ENCODE measurements around the gene OGFR. TPM values are rescaled to one million over a fixed set of nuclear protein-coding genes. Genes with fewer than 3 reads are reported as not detected.

Gene OGFR
- total RNA-seq, 1 donor from 2014 or later: 96.5 TPM

DNA sequence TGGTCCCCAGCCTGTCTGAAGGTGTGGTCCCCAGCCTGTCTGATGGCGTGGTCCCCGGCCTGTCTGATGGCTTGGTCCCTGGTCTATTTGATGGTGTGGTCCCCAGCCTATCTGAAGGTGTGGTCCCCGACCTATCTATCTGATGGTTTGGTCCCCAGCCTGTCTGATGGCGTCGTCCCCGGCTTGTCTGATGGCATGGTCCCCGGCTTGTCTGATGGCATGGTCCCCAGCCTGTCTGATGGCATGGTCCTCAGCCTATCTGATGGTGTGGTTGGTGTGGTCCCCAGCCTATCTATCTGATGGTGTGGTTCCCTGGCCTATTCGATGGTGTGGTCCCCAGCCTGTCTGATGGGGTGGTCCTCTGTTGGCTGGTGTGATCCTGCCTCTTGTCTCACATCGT is 26.6 kb upstream of the OGFR start:
- Mint-ChIP-seq H3K36me3 (ENCODE audit: low read depth, unreplicated experiment) (no peaks in the 10 kb centered on the region), H3K27ac (ENCODE audit: unreplicated experiment) (no peak overlapping the region), H3K9me3 (ENCODE audit: unreplicated experiment) (no peaks in the 10 kb centered on the region), H3K4me3 (ENCODE audit: unreplicated experiment) (no peak overlapping the region), H3K27me3 (ENCODE audit: low read depth, unreplicated experiment) (peaks cover 30% of the 10 kb centered on the region), H3K4me1 (ENCODE audit: low read depth, unreplicated experiment) (peaks cover 4% of the 10 kb centered on the region)
- FAIRE-seq (no peak), DNase-seq (ENCODE audit: low read depth) (no peak)
- Histone ChIP-seq H3K36me3 (ENCODE audit: insufficient read depth, low read length) (no peaks in the 10 kb centered on the region), H3K9me3 (ENCODE audit: insufficient read depth, low read depth, low read length) (no peaks in the 10 kb centered on the region), H3K27ac (ENCODE audit: low read depth, low read length) (no peak overlapping the region), H3K27me3 (ENCODE audit: insufficient read depth, low read length) (peaks cover 6% of the 10 kb centered on the region), H3K79me2 (ENCODE audit: insufficient read depth, low read length) (no peaks in the 10 kb centered on the region), H3K4me2 (ENCODE audit: low read length) (no peak overlapping the region), H3K4me3 (ENCODE audit: insufficient read depth, low read depth, low read length) (no peak overlapping the region), H2AFZ (ENCODE audit: low read depth, low read length) (no peak overlapping the region), H4K20me1 (ENCODE audit: insufficient read depth, low read length) (no peaks in the 10 kb centered on the region), H3K9ac (ENCODE audit: low read length) (no peak overlapping the region), H3K4me1 (ENCODE audit: insufficient read depth, low read length) (peaks cover 5% of the 10 kb centered on the region)
- TF ChIP-seq, protein P1, sequence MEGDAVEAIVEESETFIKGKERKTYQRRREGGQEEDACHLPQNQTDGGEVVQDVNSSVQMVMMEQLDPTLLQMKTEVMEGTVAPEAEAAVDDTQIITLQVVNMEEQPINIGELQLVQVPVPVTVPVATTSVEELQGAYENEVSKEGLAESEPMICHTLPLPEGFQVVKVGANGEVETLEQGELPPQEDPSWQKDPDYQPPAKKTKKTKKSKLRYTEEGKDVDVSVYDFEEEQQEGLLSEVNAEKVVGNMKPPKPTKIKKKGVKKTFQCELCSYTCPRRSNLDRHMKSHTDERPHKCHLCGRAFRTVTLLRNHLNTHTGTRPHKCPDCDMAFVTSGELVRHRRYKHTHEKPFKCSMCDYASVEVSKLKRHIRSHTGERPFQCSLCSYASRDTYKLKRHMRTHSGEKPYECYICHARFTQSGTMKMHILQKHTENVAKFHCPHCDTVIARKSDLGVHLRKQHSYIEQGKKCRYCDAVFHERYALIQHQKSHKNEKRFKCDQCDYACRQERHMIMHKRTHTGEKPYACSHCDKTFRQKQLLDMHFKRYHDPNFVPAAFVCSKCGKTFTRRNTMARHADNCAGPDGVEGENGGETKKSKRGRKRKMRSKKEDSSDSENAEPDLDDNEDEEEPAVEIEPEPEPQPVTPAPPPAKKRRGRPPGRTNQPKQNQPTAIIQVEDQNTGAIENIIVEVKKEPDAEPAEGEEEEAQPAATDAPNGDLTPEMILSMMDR (IDR thresholded peaks at IDR 0.05; ENCODE audit: insufficient read depth, low read depth, low read length): no peak
- TF ChIP-seq EZH2 (IDR thresholded peaks at IDR 0.05; ENCODE audit: insufficient read depth, low read length): no peak

DNA sequence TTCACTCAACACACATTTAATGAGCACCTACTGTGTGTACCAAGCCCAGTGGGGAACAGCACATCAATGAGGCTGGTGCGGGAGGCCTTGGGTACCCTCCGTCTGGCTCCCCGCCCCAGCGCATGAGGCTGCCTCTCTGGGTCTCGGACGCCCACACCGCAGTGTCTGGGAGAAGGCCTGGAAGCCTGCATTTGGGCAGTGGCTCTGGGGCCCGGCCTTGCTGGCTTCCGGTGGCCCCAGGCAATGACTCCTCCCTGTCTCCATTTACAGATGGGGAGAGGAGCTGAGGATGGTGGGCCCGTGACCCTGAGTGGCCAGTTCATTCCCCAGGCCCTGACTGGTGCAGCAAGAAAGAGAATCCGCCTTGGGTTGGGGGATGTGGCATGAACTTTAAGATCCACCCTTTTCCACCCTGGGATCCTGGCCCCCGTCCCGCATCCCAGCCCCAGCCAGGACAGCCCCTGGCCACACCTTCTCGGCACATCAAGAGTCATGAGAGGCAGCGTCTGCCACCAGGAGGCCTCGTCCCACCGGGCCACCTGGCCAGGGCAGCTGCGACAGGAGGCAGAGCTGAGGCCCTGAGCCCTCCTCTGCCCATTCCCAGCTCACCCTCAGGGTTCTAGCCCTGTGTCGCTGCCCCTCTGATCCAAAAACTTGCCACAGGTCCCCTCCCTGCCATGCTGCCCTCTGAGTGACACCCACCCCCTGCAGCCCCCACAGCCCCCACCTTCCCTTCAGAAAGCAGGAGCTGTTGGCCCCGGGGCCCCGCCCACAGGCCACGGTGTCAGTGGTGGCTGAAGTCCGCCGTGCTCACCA is 25.8 kb upstream of the OGFR start:
- H3K27me3 ChIP-seq (ENCODE audit: insufficient read depth, low read length): peaks cover 4% of the 10 kb centered on the region
- H3K9ac ChIP-seq (ENCODE audit: low read length): no peak overlapping the region
- H3K4me1 Mint-ChIP-seq (ENCODE audit: low read depth, unreplicated experiment): peaks cover 4% of the 10 kb centered on the region
- H3K27me3 Mint-ChIP-seq (ENCODE audit: low read depth, unreplicated experiment): peaks cover 25% of the 10 kb centered on the region
- H3K4me2 ChIP-seq (ENCODE audit: low read length): no peak overlapping the region
- no peaks in the 10 kb centered on the region for H3K9me3 ChIP-seq (ENCODE audit: insufficient read depth, low read depth, low read length)
- no peaks in the 10 kb centered on the region for H3K9me3 Mint-ChIP-seq (ENCODE audit: unreplicated experiment)
- no peaks in the 10 kb centered on the region for H4K20me1 ChIP-seq (ENCODE audit: insufficient read depth, low read length)
- no peaks in the 10 kb centered on the region for H3K36me3 Mint-ChIP-seq (ENCODE audit: low read depth, unreplicated experiment)
- no peak overlapping the region for H3K27ac ChIP-seq (ENCODE audit: low read depth, low read length)
- H3K36me3 ChIP-seq (ENCODE audit: insufficient read depth, low read length): no peaks in the 10 kb centered on the region
- H3K27ac Mint-ChIP-seq (ENCODE audit: unreplicated experiment): no peak overlapping the region
- no peak overlapping the region for H2AFZ ChIP-seq (ENCODE audit: low read depth, low read length)
- TF ChIP-seq, protein P1 (IDR thresholded peaks at IDR 0.05; ENCODE audit: insufficient read depth, low read depth, low read length): no peak
- TF ChIP-seq EZH2 (IDR thresholded peaks at IDR 0.05; ENCODE audit: insufficient read depth, low read length): no peak
- no peak overlapping the region for H3K4me3 ChIP-seq (ENCODE audit: insufficient read depth, low read depth, low read length)
- no peaks in the 10 kb centered on the region for H3K4me1 ChIP-seq (ENCODE audit: insufficient read depth, low read length)
- FAIRE-seq: no peak
- no peak overlapping the region for H3K4me3 Mint-ChIP-seq (ENCODE audit: unreplicated experiment)
- no peaks in the 10 kb centered on the region for H3K79me2 ChIP-seq (ENCODE audit: insufficient read depth, low read length)
- no peak for DNase-seq (ENCODE audit: low read depth)

DNA sequence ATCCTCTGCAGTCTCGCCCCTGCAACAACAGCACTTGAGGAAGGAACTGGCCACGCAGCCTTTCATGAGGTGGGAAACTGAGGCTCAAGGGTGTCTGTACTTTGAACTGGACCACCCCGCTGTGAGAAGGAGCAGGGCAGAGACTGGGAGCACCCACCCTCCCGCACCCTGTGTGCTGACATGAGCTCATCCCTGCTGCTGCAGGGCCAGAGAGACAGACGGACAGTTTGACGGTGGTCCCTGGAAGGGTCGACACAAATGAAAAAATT is 25.3 kb upstream of the OGFR start:
- no peak overlapping the region for H3K9ac ChIP-seq (ENCODE audit: low read length)
- H3K4me2 ChIP-seq (ENCODE audit: low read length): no peak overlapping the region
- no peak overlapping the region for H2AFZ ChIP-seq (ENCODE audit: low read depth, low read length)
- no peak for TF ChIP-seq EZH2 (IDR thresholded peaks at IDR 0.05; ENCODE audit: insufficient read depth, low read length)
- TF ChIP-seq, protein P1 (IDR thresholded peaks at IDR 0.05; ENCODE audit: insufficient read depth, low read depth, low read length): no peak
- peaks cover 21% of the 10 kb centered on the region for H3K27me3 Mint-ChIP-seq (ENCODE audit: low read depth, unreplicated experiment)
- no peaks in the 10 kb centered on the region for H3K36me3 ChIP-seq (ENCODE audit: insufficient read depth, low read length)
- DNase-seq (ENCODE audit: low read depth): no peak
- FAIRE-seq: no peak
- no peaks in the 10 kb centered on the region for H3K9me3 ChIP-seq (ENCODE audit: insufficient read depth, low read depth, low read length)
- no peaks in the 10 kb centered on the region for H3K9me3 Mint-ChIP-seq (ENCODE audit: unreplicated experiment)
- H3K27ac Mint-ChIP-seq (ENCODE audit: unreplicated experiment): no peak overlapping the region
- no peak overlapping the region for H3K4me3 ChIP-seq (ENCODE audit: insufficient read depth, low read depth, low read length)
- H3K79me2 ChIP-seq (ENCODE audit: insufficient read depth, low read length): no peaks in the 10 kb centered on the region
- H3K4me1 Mint-ChIP-seq (ENCODE audit: low read depth, unreplicated experiment): peaks cover 4% of the 10 kb centered on the region
- no peaks in the 10 kb centered on the region for H3K36me3 Mint-ChIP-seq (ENCODE audit: low read depth, unreplicated experiment)
- H3K27me3 ChIP-seq (ENCODE audit: insufficient read depth, low read length): peaks cover 3% of the 10 kb centered on the region
- H3K27ac ChIP-seq (ENCODE audit: low read depth, low read length): no peak overlapping the region
- no peaks in the 10 kb centered on the region for H3K4me1 ChIP-seq (ENCODE audit: insufficient read depth, low read length)
- no peak overlapping the region for H3K4me3 Mint-ChIP-seq (ENCODE audit: unreplicated experiment)
- H4K20me1 ChIP-seq (ENCODE audit: insufficient read depth, low read length): no peaks in the 10 kb centered on the region

Measured in astrocyte (in vitro differentiated cells and primary cell).